NCI-H1092 (cell line): ENCODE measurements around the gene TET1.
"Not testable (repeated sequence)": the region's sequence is repeated elsewhere in the genome, so short reads cannot be mapped to it uniquely, and the experiment has no call there.

Source experiments
- DNase-seq: peaks from one replicate; lab custom pipeline; 2025; lab: John Stamatoyannopoulos, UW

TET1 gene

DNA sequence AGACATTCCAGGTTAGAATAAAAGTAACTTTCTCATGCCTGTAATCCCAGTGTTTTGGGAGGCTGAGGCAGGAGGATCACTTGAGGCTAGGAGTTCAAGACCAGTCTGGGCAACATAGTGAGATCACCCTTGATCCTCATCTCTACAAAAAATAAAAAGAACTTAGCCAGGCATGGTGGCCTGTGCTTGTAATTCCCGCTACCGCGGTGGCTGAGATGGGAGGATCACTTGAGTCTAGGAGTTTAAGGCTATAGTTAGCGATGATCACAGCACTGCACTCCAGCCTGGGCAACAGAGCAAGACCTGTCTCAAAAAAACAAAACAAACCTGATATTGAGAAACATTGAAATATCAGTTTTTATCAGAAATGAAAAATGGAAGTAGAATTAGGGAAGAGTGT, 4.6 kb downstream of the TET1 start:
- no peak for DNase-seq

GRCh38 chr10:68565658-68566057, 5.5 kb downstream of the TET1 start:
- no peak for DNase-seq

DNA sequence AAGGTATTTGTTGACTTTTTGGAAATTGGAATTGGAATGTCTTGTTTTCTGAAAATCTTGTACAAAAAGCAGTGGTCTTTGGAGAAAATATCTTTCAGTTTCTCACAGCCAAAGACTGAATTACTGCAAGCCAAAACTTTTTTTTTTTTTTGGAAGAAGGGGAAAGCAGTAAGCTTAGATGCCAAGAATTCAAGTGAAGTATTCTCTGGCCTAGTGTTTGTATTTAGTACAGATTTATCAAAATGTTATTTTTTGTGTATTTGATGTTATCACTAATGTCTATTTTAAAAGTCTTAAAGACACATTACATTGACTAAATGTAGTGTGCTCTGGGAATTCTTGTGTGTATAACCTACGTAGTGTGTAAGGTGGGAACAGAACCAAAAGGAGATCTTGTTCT, 6.2 kb downstream of the TET1 start:
- no peak for DNase-seq

DNA sequence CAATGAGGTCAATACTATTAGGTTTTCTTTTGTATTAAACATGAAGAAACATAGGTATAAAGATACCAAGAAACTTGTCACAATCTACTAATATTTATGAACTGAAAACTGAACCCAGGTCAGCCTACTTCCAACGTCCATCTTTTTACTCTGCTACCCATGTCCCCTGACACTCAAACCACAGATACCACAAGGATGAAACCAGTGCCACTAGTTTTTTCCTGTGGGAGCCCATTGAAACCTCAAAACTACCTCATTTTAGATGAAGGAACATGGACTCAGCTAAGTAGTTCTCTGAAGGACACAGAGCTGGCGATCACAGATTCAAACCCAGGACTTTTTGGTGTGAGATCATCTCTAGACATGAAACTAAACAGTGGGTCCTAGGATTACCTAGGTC, 6.8 kb downstream of the TET1 start:
- DNase-seq = no peak

- DNase-seq = no peak
These were observed 12.0 kb downstream of the TET1 start for GRCh38 chr10:68572151-68572550.

- DNase-seq = no peak
These were observed 13.9 kb downstream of the TET1 start for GRCh38 chr10:68574051-68574450.

GRCh38 chr10:68576118-68576517, 16.0 kb downstream of the TET1 start:
- DNase-seq = no peak

DNA sequence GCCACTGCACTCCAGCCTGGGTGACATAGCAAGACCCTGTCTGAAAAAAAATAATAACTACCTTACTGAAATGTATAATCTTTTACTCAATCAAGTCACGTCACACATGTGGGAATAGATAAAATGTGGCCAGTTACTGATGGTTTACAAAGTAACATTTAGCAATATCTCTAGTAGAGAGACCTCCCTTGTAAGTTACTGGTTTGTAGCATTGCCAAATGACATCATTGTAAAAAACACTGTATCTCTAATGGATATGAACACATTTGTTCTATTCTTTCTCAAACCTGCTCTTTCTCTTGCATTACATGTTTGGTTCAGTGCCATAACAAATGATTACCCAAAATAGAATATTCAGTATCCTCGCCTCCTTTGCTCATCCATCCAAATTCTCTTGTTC, 18.8 kb downstream of the TET1 start:
- no peak for DNase-seq

DNA sequence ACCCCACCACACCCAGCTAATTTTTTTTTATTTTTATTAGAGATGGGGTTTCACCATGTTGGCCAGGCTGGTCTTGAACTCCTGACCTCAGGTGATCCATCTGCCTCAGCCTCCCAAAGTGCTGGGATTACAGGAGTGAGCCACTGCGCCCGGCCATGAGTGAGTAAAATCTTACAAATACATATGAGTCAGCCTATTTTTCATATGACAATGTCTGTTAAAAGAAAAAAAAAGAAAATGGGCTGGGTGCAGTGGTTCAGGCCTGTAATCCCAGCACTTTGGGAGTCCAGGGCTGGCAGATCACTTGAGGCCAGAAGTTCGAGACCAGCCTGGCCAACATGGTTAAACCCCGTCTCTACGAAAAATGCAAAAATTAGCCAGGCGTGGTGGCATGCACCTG, 24.1 kb downstream of the TET1 start:
- not testable (repeated sequence) for DNase-seq

GRCh38 chr10:68586606-68587305, 26.6 kb downstream of the TET1 start:
- no peak for DNase-seq

DNA sequence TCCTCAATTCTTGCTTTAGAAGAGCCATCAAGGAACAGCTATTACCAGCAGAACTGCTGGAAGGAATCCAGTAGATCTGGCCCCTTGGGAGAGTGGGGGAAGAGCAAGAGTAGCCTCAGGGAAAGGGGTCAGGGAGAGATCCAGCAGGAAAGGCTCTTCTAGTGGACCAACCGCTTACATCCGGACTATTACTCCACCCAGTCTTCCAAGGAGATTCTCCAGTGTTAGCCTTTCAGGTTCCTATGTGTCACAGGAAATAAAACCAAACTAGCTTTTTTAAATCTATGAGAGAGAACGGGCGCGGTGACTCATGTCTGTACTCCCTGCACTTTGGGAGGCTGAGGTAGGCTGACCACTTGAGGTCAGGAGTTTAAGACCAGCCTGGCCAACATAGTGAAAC, 34.3 kb downstream of the TET1 start:
- DNase-seq = no peak

- DNase-seq = no peak
These were observed 35.4 kb downstream of the TET1 start for GRCh38 chr10:68595513-68595912.

DNA sequence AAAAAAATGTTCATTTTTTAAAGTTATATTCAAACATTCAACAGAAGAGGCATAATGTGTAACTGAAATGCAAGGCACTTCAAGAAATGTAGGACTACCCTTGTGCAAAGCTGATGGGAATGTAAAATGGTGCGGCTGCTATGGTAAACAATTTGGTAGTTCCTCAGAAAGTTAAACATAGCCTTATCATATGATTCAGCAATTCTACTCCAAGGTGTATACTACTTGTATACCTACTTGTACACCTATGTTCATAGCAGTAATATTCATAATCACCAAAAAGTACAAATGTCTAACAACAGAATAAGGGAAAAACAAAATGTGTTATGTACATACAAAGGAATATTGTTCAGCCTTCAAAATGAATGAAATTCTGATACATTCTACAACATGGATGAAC, 37.3 kb downstream of the TET1 start:
- no peak for DNase-seq

GRCh38 chr10:68598978-68599770, 39.0 kb downstream of the TET1 start:
- peak; percentile 43 for DNase-seq

- no peak for DNase-seq
These were observed 39.6 kb downstream of the TET1 start for GRCh38 chr10:68599771-68600040.

- peak; percentile 76 for DNase-seq
These were observed 40.1 kb downstream of the TET1 start for GRCh38 chr10:68600041-68600778.

DNA sequence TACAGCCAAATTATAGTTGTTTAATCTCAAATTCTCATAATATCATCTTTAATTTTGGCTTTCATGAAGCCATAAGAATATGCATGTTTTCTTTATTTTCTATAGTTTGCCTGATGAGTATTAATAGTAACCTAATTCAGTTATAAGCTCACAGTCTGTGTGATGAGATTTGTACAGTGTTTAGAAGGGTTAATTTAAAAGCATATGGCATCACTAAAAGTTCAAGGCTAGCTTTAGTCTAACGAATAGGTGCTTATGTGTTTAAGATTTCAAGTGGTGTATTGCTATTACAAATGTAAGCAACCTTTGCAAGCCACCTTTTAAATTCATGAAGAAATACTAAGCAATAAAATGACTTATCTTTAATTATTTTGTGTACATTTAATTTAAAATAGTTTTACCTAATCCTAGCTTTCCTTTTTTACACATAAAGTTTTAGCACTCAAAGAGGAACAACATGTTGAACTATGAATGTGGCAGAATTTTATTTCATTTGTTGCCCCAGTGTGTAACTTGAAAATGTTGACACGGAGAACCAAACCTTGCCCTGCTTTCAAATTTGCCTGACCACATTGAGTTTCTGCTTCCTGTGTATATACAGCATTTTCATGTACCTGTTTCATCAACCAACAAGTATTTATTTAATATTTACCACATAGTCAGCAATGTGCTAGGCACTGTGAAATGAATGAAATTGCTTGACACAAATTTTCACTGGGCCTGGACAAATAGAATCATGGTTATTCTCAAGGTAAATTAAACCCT, 41.5 kb downstream of the TET1 start:
- DNase-seq = no peak

DNA sequence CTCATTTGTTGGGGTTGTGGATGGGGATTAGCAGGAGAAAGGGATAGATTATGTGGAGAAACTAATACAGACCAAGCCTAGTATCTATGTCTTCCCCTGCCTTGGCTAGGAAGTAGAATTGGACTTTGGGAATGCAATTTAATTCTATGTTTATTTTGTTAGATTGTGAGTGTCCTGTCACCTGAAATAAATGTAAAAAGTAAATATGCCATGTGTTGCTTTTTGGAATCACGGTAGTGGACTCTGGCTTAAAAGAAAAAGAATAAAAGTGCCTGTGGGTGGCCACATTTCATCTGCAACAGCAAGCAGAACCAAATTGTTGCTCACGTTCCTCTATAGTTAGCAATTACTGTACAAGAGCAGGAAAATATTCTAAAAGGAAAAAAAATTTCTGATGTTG, 42.3 kb downstream of the TET1 start:
- no peak for DNase-seq

GRCh38 chr10:68603766-68604165, 43.6 kb downstream of the TET1 start:
- DNase-seq = no peak

- DNase-seq = no peak
These were observed 44.3 kb downstream of the TET1 start for GRCh38 chr10:68604441-68604840.

DNA sequence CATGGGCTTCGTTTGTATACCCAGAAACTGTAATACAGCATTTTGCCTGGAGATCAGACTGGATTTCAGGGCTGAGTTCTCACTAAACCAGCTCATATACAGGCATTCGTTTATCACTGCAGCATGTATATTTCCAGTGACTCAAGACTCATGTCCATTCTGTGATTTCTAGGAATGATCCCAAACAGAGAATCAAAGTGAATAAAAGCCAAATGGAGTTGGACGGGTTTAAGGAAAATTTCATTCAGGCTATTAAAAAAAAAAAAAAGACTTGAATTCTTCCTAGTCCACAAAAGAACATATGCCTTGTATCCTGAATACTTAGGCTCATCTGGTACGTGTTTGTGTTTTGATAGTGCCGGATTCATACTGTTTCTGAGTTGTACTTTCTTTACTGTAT, 46.8 kb downstream of the TET1 start:
- DNase-seq = no peak

- DNase-seq = not testable (repeated sequence)
These were observed 49.9 kb downstream of the TET1 start for GRCh38 chr10:68610023-68610422.

- DNase-seq = no peak
These were observed 51.1 kb downstream of the TET1 start for GRCh38 chr10:68611227-68611626.
